HepG2 (cell line): ENCODE data around the gene CMTM1.

Experiments used
- CEBPZ ChIP-seq: IDR thresholded peaks from 2 replicates; pipeline ENCODE4 v1.6.1; 2012; ENCODE audit warnings: low read length, improper control_type of control experiment
- POLR2A ChIP-seq, 2 experiments: IDR thresholded peaks; 2 replicates each; pipeline ENCODE4 v1.6.1; 2011; ENCODE audit warnings: low read depth in 2 of 2, low read length in 2 of 2, mild to moderate bottlenecking in 1 of 2, moderate library complexity in 1 of 2; ENCODE audit not compliant: insufficient read depth in 1 of 2
- POLR2AphosphoS2 ChIP-seq: IDR thresholded peaks from 2 replicates; pipeline ENCODE4 v1.6.1; 2011; ENCODE audit warnings: low read depth, low read length, improper control_type of control experiment
- RAD21 ChIP-seq: fragments of 450-650 bp; formaldehyde crosslinking; IDR thresholded peaks from 2 replicates; pipeline ENCODE4 v1.5.0; 2020; ENCODE audit warnings: mild to moderate bottlenecking
- SIN3A ChIP-seq: IDR thresholded peaks from 2 replicates; pipeline ENCODE4 v1.6.1; 2011; ENCODE audit warnings: low read depth, mild to moderate bottlenecking, control low read depth, low read length, borderline replicate concordance
- SP2 ChIP-seq: sonication (generic); formaldehyde crosslinking; IDR thresholded peaks from 2 replicates; pipeline ENCODE4 v1.5.1; 2020; ENCODE audit warnings: mild to moderate bottlenecking, missing genetic modification reagents
- TF ChIP-seq, protein P1 (sequence below): sonication (generic); formaldehyde crosslinking; IDR thresholded peaks from 2 replicates; pipeline ENCODE4 v1.5.0; 2020; ENCODE audit warnings: mild to moderate bottlenecking, missing genetic modification reagents, moderate library complexity

GRCh38 chr16:66521951-66522771 lies 44.1 kb upstream of the CMTM1 start:
- TF ChIP-seq POLR2A (IDR thresholded peaks at IDR 0.05; ENCODE audit: insufficient read depth in 1 of 2, low read depth in 2 of 2, low read length in 2 of 2) = no peak
- TF ChIP-seq POLR2AphosphoS2 = no peak
- TF ChIP-seq, protein P1, sequence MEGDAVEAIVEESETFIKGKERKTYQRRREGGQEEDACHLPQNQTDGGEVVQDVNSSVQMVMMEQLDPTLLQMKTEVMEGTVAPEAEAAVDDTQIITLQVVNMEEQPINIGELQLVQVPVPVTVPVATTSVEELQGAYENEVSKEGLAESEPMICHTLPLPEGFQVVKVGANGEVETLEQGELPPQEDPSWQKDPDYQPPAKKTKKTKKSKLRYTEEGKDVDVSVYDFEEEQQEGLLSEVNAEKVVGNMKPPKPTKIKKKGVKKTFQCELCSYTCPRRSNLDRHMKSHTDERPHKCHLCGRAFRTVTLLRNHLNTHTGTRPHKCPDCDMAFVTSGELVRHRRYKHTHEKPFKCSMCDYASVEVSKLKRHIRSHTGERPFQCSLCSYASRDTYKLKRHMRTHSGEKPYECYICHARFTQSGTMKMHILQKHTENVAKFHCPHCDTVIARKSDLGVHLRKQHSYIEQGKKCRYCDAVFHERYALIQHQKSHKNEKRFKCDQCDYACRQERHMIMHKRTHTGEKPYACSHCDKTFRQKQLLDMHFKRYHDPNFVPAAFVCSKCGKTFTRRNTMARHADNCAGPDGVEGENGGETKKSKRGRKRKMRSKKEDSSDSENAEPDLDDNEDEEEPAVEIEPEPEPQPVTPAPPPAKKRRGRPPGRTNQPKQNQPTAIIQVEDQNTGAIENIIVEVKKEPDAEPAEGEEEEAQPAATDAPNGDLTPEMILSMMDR (CRISPR knock-in tag) = no peak
- TF ChIP-seq CEBPZ = no peak
- TF ChIP-seq SIN3A = no peak
- TF ChIP-seq RAD21 (CRISPR knock-in tag) = no peak
- no peak for TF ChIP-seq SP2 (CRISPR knock-in tag)
